Loucy (cell line): ENCODE measurements around the gene RAI1.

Experiments used
- CTCF ChIP-seq: fragments of 200-600 bp; sonication (generic); conservative IDR thresholded peaks from 2 replicates; pipeline ENCODE4 v1.5.1; 2014; ENCODE audit warnings: mild to moderate bottlenecking, antibody characterized with exemption, low read length
- EZH2phosphoT487 ChIP-seq: fragments of 200-600 bp; IDR thresholded peaks from 2 replicates; pipeline ENCODE4 v1.6.1; 2018; ENCODE audit warnings: antibody characterized with exemption, mild to moderate bottlenecking, moderate library complexity, borderline replicate concordance

DNA sequence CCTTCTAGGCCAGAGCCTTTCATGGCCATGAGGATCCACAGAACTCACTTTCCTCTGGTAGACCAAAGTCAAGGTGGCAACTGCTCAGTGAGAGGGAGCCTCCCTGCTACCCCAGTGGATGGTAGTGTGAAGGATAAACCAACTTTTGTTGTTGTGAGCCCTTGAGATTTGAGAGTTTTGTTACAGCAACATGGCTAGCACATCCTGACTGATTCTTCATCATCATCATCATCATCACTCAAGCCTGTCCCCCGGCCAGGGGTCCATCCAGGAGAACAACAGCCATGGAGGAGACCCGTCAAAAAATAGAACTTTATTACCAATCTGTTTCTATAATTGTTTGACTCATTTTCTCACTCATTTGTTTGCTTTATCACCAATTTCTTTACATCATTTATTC, 23.7 kb downstream of the RAI1 start:
- no peak for TF ChIP-seq EZH2phosphoT487
- no peak for TF ChIP-seq CTCF
